ENCODE data around the gene RALGAPA2.
A peak's percentile ranks its signal among the peaks of the same experiment; 100 is the strongest.

RALGAPA2 gene

DNA sequence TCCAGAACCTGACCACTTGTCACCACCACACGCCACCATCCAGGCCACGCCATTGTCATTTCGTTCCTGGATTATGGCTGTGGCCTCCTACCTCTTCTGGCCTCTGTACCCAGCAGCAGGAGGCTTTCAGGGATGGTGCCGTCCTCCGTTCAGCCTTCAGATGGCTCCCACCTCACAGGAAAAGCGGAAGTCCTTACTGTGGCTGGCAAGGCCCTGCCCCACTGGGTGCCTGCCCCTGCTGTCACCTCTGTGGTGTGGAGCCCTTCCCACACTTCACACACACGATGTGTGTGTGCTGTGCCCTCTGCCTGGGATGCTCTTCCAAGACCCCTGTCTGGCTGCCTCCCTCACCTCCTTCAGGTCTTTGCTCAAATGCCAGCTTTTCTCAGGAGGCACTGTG, 275.1 kb downstream of the RALGAPA2 start:
- DNase-seq (ENCODE audit: low read depth, low spot score): no peak

GRCh38 chr20:20436689-20437088, 275.8 kb downstream of the RALGAPA2 start:
- DNase-seq (ENCODE audit: low read depth, low spot score): no peak

- no peak for DNase-seq (ENCODE audit: low read depth, low spot score)
These were observed 277.0 kb downstream of the RALGAPA2 start for GRCh38 chr20:20435453-20435852.

- DNase-seq (ENCODE audit: low read depth, low spot score): no peak
These were observed 279.7 kb downstream of the RALGAPA2 start for GRCh38 chr20:20432618-20433286.

- no peak for DNase-seq (ENCODE audit: low read depth, low spot score)
These were observed 282.4 kb downstream of the RALGAPA2 start for GRCh38 chr20:20430066-20430465.

GRCh38 chr20:20428067-20428466, 284.4 kb downstream of the RALGAPA2 start:
- DNase-seq (ENCODE audit: low read depth, low spot score): no peak

GRCh38 chr20:20427227-20427864, 285.1 kb downstream of the RALGAPA2 start:
- DNase-seq (ENCODE audit: low read depth, low spot score): no peak

DNA sequence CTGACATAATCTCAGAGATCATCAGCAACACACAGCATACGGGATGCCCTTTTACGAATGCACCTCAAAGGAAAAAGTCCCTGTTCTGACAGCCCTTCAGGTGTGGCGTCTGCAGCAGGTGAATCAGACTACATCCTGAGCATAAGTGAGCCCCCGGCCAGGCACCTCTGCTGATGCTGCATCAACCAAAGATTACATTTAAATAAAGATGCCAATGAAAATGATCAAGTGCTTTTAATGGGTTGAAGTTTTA, 285.9 kb downstream of the RALGAPA2 start:
- DNase-seq (ENCODE audit: low read depth, low spot score): no peak

DNA sequence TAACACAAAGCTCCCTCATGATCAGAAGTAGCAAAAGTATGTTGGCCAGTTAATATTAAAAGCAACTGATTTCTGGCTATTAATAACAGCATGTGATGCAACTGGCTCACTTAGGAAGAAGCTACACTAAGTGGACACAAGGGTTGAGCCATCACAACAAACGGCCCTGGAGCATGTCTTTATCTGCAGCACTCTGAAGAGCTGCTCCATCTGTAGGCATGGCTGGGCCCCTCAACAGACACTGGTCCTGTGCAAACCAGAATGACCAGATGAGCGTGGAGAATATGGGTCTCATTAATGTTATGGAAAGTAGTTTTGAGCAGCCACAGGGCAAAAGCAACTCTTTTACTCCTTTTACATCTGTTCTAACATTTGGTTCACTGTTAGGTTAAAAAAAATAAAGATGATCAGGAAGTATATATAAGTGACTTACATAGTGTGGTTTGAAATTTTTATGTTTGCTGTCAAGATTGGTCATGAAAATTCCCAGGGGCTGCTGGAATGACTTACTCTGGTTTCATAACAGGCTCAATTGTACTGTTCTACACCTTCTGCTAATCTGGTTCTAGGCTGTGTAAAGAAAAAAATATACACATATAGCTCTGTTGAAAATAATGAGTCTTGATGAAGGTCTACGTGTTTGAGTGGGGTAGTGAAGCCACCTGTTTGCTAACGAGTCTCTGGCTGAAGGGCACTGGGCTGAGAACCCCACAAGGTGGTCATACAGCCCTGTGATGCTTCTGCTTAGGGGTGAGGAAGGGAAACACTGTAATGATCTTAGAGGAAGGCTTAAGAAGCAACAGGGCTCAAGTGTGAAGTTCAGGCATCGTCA, 286.4 kb downstream of the RALGAPA2 start:
- no peak for DNase-seq (ENCODE audit: low read depth, low spot score)

DNA sequence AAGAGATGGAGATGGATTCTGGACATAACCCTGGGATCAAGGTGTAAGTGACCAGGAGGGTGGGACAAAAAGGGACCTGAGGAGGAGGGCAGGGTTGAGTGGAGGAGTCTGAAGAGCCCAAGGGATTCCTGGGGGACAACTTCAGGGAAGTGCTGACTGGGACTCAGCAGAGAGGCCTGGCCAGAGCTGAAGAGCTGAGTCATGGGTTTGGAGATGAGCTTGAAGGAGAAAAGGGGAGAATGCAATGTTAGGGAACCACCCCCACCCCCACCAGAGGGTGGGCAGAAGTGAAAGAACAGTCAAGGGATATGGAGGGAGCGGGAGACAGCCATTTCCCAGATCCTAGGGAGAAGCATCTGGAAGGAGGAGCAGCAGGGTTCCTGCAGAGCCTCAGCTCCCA, 289.3 kb downstream of the RALGAPA2 start:
- no peak for DNase-seq (ENCODE audit: low read depth, low spot score)

GRCh38 chr20:20417876-20418676, 294.4 kb downstream of the RALGAPA2 start:
- DNase-seq (ENCODE audit: low read depth, low spot score): no peak

- no peak for DNase-seq (ENCODE audit: low read depth, low spot score)
These were observed 297.1 kb downstream of the RALGAPA2 start for GRCh38 chr20:20415321-20415720.

- no peak for DNase-seq (ENCODE audit: low read depth, low spot score)
These were observed 297.7 kb downstream of the RALGAPA2 start for GRCh38 chr20:20414640-20415220.

GRCh38 chr20:20413810-20414281, 298.6 kb downstream of the RALGAPA2 start:
- peak; percentile 47 for DNase-seq (ENCODE audit: low read depth, low spot score)

- no peak for DNase-seq (ENCODE audit: low read depth, low spot score)
These were observed 299.7 kb downstream of the RALGAPA2 start for GRCh38 chr20:20412750-20413149.

DNA sequence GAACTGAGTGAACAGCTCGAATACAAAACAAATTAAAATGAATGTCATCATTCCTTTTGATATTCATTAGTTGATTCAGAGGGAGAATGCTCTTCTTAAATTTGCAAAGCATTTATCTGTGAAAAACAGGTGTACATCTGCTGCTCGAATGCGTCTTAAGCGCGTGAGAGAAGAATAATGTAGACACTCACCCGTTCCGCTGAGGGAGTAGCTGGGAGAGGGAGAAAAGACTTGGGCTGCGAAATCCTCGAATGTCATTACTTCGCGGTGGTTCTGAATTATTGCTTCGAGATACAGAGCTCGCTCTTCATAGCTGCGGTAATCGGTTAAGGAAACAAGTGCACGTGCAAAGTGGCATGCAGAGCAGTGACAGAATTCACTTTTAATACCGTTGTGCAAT, 300.6 kb downstream of the RALGAPA2 start:
- DNase-seq (ENCODE audit: low read depth, low spot score): no peak

DNA sequence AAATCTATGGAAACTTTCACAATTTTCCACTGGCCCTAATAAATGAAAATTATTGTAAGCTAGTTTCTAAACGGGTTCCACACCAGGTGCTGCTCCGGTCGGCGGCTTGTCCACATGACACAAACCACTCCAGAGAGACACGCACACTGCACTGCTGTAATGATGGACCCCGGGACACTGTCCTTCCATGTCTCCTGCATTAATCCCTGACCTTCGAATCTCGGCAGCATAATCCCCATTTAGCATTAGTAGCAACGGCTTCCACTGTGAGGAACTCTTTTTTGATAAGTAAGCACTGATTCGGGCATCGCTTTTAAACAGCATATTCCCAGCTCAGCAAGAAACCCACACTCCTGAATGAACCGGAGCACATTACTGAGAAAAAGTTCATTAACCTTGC, 301.0 kb downstream of the RALGAPA2 start:
- no peak for DNase-seq (ENCODE audit: low read depth, low spot score)

GRCh38 chr20:20410678-20411077, 301.8 kb downstream of the RALGAPA2 start:
- peak; percentile 74 for DNase-seq (ENCODE audit: low read depth, low spot score)

GRCh38 chr20:20409331-20409730, 303.1 kb downstream of the RALGAPA2 start:
- DNase-seq (ENCODE audit: low read depth, low spot score): no peak

GRCh38 chr20:20407891-20408805, 304.3 kb downstream of the RALGAPA2 start:
- DNase-seq (ENCODE audit: low read depth, low spot score): no peak

GRCh38 chr20:20406306-20406705, 306.1 kb downstream of the RALGAPA2 start:
- no peak for DNase-seq (ENCODE audit: low read depth, low spot score)

All from ELF-1 (cell line).